OCI-LY1 (cell line): ENCODE data around the gene CFAP221.

Experiments used
- H2AFZ ChIP-seq: fragments of 200-600 bp; sonication (generic), shearing (Covaris generic); 2 replicates; pipeline ENCODE4 v1.6.0; 2014; ENCODE audit warnings: antibody characterized with exemption, mild to moderate bottlenecking, low read length
- H3F3A ChIP-seq: fragments of 200-600 bp; sonication (generic), shearing (Covaris generic); 2 replicates; pipeline ENCODE4 v1.6.0; 2014; ENCODE audit warnings: mild to moderate bottlenecking, antibody characterized with exemption, low read length, moderate library complexity; ENCODE audit not compliant: insufficient read depth
- H3K27ac ChIP-seq: fragments of 200-600 bp; sonication (generic); 2 replicates; pipeline ENCODE4 v1.5.1; 2014; ENCODE audit warnings: low read length, mixed run types, mild to moderate bottlenecking, low read depth; ENCODE audit not compliant: poor library complexity, severe bottlenecking
- H3K27me3 ChIP-seq: fragments of 200-600 bp; sonication (generic); 2 replicates; pipeline ENCODE4 v1.6.0; 2014; ENCODE audit warnings: antibody characterized with exemption, mild to moderate bottlenecking, low read length, moderate library complexity; ENCODE audit not compliant: insufficient read depth
- H3K36me3 ChIP-seq: fragments of 200-600 bp; sonication (generic); 2 replicates; pipeline ENCODE4 v1.6.1; 2014; ENCODE audit warnings: mild to moderate bottlenecking, antibody characterized with exemption, low read length, moderate library complexity, mixed read lengths; ENCODE audit not compliant: insufficient read depth
- H3K4me1 ChIP-seq: fragments of 200-600 bp; sonication (generic); 2 replicates; pipeline ENCODE4 v1.5.1; 2014; ENCODE audit warnings: mild to moderate bottlenecking, low read length, moderate library complexity; ENCODE audit not compliant: insufficient read depth, severe bottlenecking
- H3K4me2 ChIP-seq: fragments of 200-600 bp; sonication (generic), shearing (Covaris generic); 2 replicates; pipeline ENCODE4 v1.6.1; 2014; ENCODE audit warnings: low read length
- H3K4me3 ChIP-seq: fragments of 200-600 bp; sonication (generic); 2 replicates; pipeline ENCODE4 v1.5.1; 2014; ENCODE audit warnings: low read length, low read depth, mild to moderate bottlenecking, mixed read lengths; ENCODE audit not compliant: poor library complexity, severe bottlenecking
- H3K79me2 ChIP-seq: fragments of 200-600 bp; shearing (Covaris generic); 2 replicates; pipeline ENCODE4 v1.6.1; 2016; ENCODE audit warnings: mixed run types, low read length, mixed read lengths; ENCODE audit not compliant: insufficient read depth
- H3K9ac ChIP-seq: fragments of 200-600 bp; sonication (generic), shearing (Covaris generic); 2 replicates; pipeline ENCODE4 v1.6.1; 2014; ENCODE audit warnings: mild to moderate bottlenecking, low read length, mixed read lengths
- H3K9me2 ChIP-seq: fragments of 200-600 bp; sonication (generic), shearing (Covaris generic); 2 replicates; pipeline ENCODE4 v1.6.1; 2014; ENCODE audit warnings: low read depth, mild to moderate bottlenecking, low read length, mixed read lengths
- H3K9me3 ChIP-seq: fragments of 200-600 bp; shearing (Covaris generic); 2 replicates; pipeline ENCODE4 v1.6.1; 2014; ENCODE audit warnings: low read length, mixed read lengths
- H4K20me1 ChIP-seq: fragments of 200-600 bp; sonication (generic), shearing (Covaris generic); 2 replicates; pipeline ENCODE4 v1.6.0; 2016; ENCODE audit warnings: mild to moderate bottlenecking, low read length; ENCODE audit not compliant: insufficient read depth
- EZH2 ChIP-seq: fragments of 200-600 bp; sonication (generic), shearing (Covaris generic); IDR thresholded peaks from 2 replicates; pipeline ENCODE4 v1.8.0; 2017; ENCODE audit warnings: borderline replicate concordance, mixed run types, mild to moderate bottlenecking, antibody characterized with exemption, low read length, moderate library complexity, mixed read lengths
- TF ChIP-seq, protein P1 (sequence below): fragments of 200-600 bp; sonication (generic), shearing (Covaris generic); IDR thresholded peaks from 2 replicates; pipeline ENCODE4 v1.5.1; 2017; ENCODE audit warnings: mild to moderate bottlenecking, antibody characterized with exemption, low read length, moderate library complexity, mixed read lengths

The CFAP221 gene

DNA sequence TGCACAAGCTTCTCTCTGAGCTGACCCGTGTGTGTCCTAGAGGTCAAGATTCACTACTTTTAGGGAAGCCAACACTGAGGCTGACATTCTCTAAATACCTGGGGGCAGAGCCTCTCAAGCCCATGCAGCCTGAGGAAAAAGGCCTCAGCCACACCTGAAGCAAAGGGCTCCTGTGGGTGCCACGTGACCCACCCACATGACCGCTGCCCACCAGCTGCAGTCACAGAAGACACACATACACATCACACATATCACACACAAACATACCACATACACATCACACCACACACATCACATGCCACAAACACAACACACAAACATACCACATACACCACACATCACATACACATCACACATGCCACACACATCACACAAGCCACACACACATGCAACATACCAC lies 149.3 kb downstream of the CFAP221 start:
- H3K4me1 ChIP-seq, result peaks cover 43% of the 10 kb centered on the region
- H3K9me3 ChIP-seq, result no peaks in the 10 kb centered on the region
- TF ChIP-seq, protein P1, sequence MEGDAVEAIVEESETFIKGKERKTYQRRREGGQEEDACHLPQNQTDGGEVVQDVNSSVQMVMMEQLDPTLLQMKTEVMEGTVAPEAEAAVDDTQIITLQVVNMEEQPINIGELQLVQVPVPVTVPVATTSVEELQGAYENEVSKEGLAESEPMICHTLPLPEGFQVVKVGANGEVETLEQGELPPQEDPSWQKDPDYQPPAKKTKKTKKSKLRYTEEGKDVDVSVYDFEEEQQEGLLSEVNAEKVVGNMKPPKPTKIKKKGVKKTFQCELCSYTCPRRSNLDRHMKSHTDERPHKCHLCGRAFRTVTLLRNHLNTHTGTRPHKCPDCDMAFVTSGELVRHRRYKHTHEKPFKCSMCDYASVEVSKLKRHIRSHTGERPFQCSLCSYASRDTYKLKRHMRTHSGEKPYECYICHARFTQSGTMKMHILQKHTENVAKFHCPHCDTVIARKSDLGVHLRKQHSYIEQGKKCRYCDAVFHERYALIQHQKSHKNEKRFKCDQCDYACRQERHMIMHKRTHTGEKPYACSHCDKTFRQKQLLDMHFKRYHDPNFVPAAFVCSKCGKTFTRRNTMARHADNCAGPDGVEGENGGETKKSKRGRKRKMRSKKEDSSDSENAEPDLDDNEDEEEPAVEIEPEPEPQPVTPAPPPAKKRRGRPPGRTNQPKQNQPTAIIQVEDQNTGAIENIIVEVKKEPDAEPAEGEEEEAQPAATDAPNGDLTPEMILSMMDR, result no peak
- TF ChIP-seq EZH2, result no peak
- H3K4me3 ChIP-seq, result no peak overlapping the region
- no peak overlapping the region for H2AFZ ChIP-seq
- H3F3A ChIP-seq, result no peaks in the 10 kb centered on the region
- H3K79me2 ChIP-seq, result no peaks in the 10 kb centered on the region
- H4K20me1 ChIP-seq, result no peaks in the 10 kb centered on the region
- no peaks in the 10 kb centered on the region for H3K9me2 ChIP-seq
- H3K36me3 ChIP-seq, result no peaks in the 10 kb centered on the region
- H3K27me3 ChIP-seq, result no peaks in the 10 kb centered on the region
- H3K9ac ChIP-seq, result no peak overlapping the region
- H3K27ac ChIP-seq, result no peak overlapping the region
- H3K4me2 ChIP-seq, result no peak overlapping the region

DNA sequence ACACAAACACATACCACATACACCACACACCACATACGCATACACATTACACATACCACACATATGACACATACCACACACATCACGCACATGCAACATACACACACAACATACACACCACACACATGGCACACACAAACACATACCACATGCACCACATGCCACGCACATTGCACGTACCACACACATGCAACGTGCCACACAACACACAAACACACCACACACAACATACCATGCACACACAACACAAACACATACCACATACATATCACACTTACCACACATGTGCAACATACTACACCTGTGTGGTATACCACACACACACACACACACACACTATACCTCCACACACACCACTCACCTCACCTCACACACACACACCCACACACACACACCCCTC lies 149.7 kb downstream of the CFAP221 start:
- H3K9me3 ChIP-seq, result no peaks in the 10 kb centered on the region
- H3K27ac ChIP-seq, result peak overlapping the region; percentile 66
- no peaks in the 10 kb centered on the region for H3K36me3 ChIP-seq
- no peak overlapping the region for H3K4me2 ChIP-seq
- no peaks in the 10 kb centered on the region for H3K27me3 ChIP-seq
- no peaks in the 10 kb centered on the region for H3K9me2 ChIP-seq
- no peaks in the 10 kb centered on the region for H3K79me2 ChIP-seq
- TF ChIP-seq, protein P1, result no peak
- H3F3A ChIP-seq, result no peaks in the 10 kb centered on the region
- no peak overlapping the region for H3K9ac ChIP-seq
- no peak overlapping the region for H3K4me3 ChIP-seq
- H2AFZ ChIP-seq, result no peak overlapping the region
- no peaks in the 10 kb centered on the region for H4K20me1 ChIP-seq
- peaks cover 43% of the 10 kb centered on the region for H3K4me1 ChIP-seq

DNA sequence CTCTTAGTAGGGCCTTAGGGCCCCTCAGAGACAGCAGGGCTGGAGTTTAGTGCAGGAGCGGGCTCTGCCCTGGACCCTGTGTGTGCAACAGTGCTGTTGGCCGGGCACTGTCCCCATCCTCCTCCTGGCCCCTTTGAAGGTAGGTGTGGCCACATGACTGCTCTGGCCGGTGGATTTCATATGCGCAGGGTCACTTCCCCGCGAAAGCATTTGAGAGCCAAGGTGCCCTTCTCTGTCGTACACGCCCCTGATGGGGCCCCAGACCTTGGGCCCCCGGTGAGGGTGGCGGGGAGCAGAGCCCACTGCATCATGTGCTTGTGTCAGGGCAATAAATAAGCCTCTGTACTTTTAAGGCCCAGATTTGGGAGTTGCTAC lies 150.2 kb downstream of the CFAP221 start:
- H3K27me3 ChIP-seq, result no peaks in the 10 kb centered on the region
- no peak overlapping the region for H3K4me3 ChIP-seq
- no peak overlapping the region; the same call in 1 of the 2 replicates for H3K9ac ChIP-seq
- no peak overlapping the region for H2AFZ ChIP-seq
- H3F3A ChIP-seq, result no peaks in the 10 kb centered on the region
- no peaks in the 10 kb centered on the region for H3K9me3 ChIP-seq
- H3K36me3 ChIP-seq, result no peaks in the 10 kb centered on the region
- TF ChIP-seq, protein P1, result no peak
- TF ChIP-seq EZH2, result no peak
- peak overlapping the region; percentile 66 for H3K27ac ChIP-seq
- no peaks in the 10 kb centered on the region for H3K9me2 ChIP-seq
- no peak overlapping the region; the same call in 1 of the 2 replicates for H3K4me2 ChIP-seq
- H3K79me2 ChIP-seq, result no peaks in the 10 kb centered on the region
- H4K20me1 ChIP-seq, result no peaks in the 10 kb centered on the region
- H3K4me1 ChIP-seq, result peaks cover 43% of the 10 kb centered on the region
